Panc1 (cell line): ENCODE data around the gene MRC2. TPM values are rescaled to one million over a fixed set of nuclear protein-coding genes. Genes with fewer than 3 reads are reported as not detected.

ENCODE experiments used
- ATAC-seq: fragments of 200-7000 bp; cut with Tn5 transposase; 2 replicates; pipeline ENCODE4 v1.9.1; 2020; ENCODE audit warnings: mild to moderate bottlenecking, moderate library complexity
- BruUV-seq: library from RNA; stranded (reverse); fragments of 400-500 nt; replicated peaks from 2 replicates; lab custom pipeline; 2021; lab: Mats Ljungman, UMichigan
- CTCF ChIA-PET: fragments of 300-600 bp; sonication (Branson Sonifier 250); formaldehyde crosslinking; loops from one replicate; lab custom pipeline; 2022; ENCODE audit warnings: antibody characterized with exemption; lab: Charles Lee
- POLR2A ChIA-PET: fragments of 300-600 bp; sonication (Branson Sonifier 250); formaldehyde crosslinking; loops from one replicate; lab custom pipeline; 2022; ENCODE audit warnings: antibody characterized with exemption; lab: Charles Lee
- DNase-seq: peaks from one replicate; pipeline ENCODE4 v3.0.0-alpha.2; 2010; ENCODE audit warnings: low read depth, low spot score
- H3K27ac ChIP-seq: 2 replicates; pipeline ENCODE4 v1.5.1; 2011; ENCODE audit warnings: mild to moderate bottlenecking, low read length, inconsistent platforms
- H3K27me3 ChIP-seq: fragments of 200-500 bp; sonication (Bioruptor generic); 2 replicates; pipeline ENCODE4 v1.6.0; 2014; ENCODE audit warnings: low read length, inconsistent platforms; ENCODE audit not compliant: control insufficient read depth, insufficient read depth
- H3K36me3 ChIP-seq: fragments of 200-500 bp; sonication (Bioruptor generic); 2 replicates; pipeline ENCODE4 v1.5.1; 2014; ENCODE audit warnings: inconsistent platforms, mild to moderate bottlenecking, low read length, moderate library complexity; ENCODE audit not compliant: control insufficient read depth, insufficient read depth
- H3K4me1 ChIP-seq: 2 replicates; pipeline ENCODE4 v1.5.1; 2011; ENCODE audit warnings: inconsistent platforms, mild to moderate bottlenecking, low read length, moderate library complexity; ENCODE audit not compliant: control insufficient read depth, insufficient read depth
- H3K4me3 ChIP-seq, 2 experiments: 2 replicates each; pipeline ENCODE4 v1.5.1; 2011 to 2012; ENCODE audit warnings: low read depth in 2 of 2, low read length in 2 of 2, mild to moderate bottlenecking in 2 of 2, inconsistent platforms in 1 of 2, moderate library complexity in 1 of 2
- H3K9me3 ChIP-seq: fragments of 200-500 bp; sonication (Bioruptor generic); 2 replicates; pipeline ENCODE4 v1.5.1; 2014; ENCODE audit warnings: low read depth, mild to moderate bottlenecking, inconsistent platforms, low read length, moderate library complexity; ENCODE audit not compliant: control insufficient read depth, insufficient read depth
- in situ Hi-C: cut with HindIII; loops from 2 replicates; pipeline ENCODE4 v1.10.0; 2016; ENCODE audit warnings: low sequenced_read_pairs, low pct_unique_long_range_greater_than_20kb
- intact Hi-C: fragments of 100-400 bp; cut with micrococcal nuclease; formaldehyde crosslinking; loops from one replicate; pipeline ENCODE4 v1.10.0; 2022; ENCODE audit not compliant: unreplicated experiment
- total RNA-seq: library from RNA; stranded (reverse); gene quantifications from one replicate; pipeline ENCODE4 v1.2.1, GENCODE V29; 2021; ENCODE audit not compliant: unreplicated experiment
- TF ChIP-seq, protein P1 (sequence below): fragments of 450-650 bp; IDR thresholded peaks from 2 replicates; pipeline ENCODE4 v1.5.1; 2017; ENCODE audit warnings: mild to moderate bottlenecking

Gene MRC2
- total RNA-seq, 1 experiment from 2014 or later, result 120 TPM

DNA sequence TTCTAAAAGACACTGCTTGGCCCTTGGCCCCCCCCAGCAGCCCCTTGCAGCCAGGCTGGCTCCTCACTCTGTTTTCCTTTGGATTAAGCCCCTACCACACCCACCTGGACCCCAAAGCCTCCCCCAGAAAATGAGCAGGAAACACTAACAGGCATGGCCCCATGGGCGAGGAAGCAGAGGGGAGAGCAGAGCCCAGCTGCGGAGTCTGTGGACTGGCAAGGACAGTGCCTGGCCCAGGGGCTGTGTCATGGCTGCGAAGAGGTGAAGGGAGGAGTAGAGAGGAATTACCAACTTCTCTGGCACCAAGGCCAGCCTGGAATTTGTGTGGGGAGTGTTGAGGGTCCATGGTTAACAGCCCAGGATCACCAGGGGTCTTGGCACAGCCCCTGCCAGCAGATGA, 47.4 kb downstream of the MRC2 start:
- CTCF ChIA-PET, result no interaction called here

DNA sequence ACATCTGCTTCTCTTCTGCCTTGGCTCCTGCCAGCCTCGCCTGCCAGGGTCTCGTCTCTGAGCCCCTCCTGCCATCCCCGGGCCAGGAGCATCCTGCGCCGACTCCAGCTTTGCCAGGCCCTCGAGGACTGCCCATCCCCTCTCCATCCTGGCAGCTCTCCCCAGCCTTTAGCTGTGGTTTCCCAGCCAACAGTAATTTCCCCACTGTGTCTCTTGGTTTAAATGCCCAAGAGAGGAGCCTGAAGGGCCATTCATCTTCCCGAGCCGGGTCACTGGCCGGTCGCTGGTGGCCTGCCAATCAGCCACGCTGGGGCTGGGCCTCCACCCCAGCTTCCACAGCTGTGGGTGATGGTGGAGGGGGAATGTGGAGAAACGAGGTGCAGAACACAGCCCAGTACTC, 47.8 kb downstream of the MRC2 start:
- CTCF ChIA-PET, result no interaction called here
- no TSS peak for BruUV-seq
- no peak overlapping the region for H3K27ac ChIP-seq
- no peaks in the 10 kb centered on the region for H3K27me3 ChIP-seq
- H3K4me1 ChIP-seq, result no peaks in the 10 kb centered on the region; the same call in 1 of the 2 replicates
- DNase-seq, result no peak
- in situ Hi-C loops (no loop called here), intact Hi-C loops (loop anchor here (10.0 kb wide), 1 partner anchor 730 kb away; no protein-coding TSS in a partner anchor)
- TF ChIP-seq, protein P1, sequence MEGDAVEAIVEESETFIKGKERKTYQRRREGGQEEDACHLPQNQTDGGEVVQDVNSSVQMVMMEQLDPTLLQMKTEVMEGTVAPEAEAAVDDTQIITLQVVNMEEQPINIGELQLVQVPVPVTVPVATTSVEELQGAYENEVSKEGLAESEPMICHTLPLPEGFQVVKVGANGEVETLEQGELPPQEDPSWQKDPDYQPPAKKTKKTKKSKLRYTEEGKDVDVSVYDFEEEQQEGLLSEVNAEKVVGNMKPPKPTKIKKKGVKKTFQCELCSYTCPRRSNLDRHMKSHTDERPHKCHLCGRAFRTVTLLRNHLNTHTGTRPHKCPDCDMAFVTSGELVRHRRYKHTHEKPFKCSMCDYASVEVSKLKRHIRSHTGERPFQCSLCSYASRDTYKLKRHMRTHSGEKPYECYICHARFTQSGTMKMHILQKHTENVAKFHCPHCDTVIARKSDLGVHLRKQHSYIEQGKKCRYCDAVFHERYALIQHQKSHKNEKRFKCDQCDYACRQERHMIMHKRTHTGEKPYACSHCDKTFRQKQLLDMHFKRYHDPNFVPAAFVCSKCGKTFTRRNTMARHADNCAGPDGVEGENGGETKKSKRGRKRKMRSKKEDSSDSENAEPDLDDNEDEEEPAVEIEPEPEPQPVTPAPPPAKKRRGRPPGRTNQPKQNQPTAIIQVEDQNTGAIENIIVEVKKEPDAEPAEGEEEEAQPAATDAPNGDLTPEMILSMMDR, result no peak
- ATAC-seq, result no peak
- no peak overlapping the region for H3K4me3 ChIP-seq
- H3K9me3 ChIP-seq, result no peaks in the 10 kb centered on the region
- H3K36me3 ChIP-seq, result peaks cover 3% of the 10 kb centered on the region
- POLR2A ChIA-PET, result no interaction called here

More for the DNA sequence above, 47.4 kb downstream of the MRC2 start:
- intact Hi-C loops (loop anchor here (10.0 kb wide), 1 partner anchor 730 kb away; no protein-coding TSS in a partner anchor), in situ Hi-C loops (no loop called here)
- POLR2A ChIA-PET, result no interaction called here
- Histone ChIP-seq H3K36me3 (peaks cover 3% of the 10 kb centered on the region), H3K27ac (no peak overlapping the region), H3K27me3 (no peaks in the 10 kb centered on the region), H3K9me3 (no peaks in the 10 kb centered on the region), H3K4me1 (no peaks in the 10 kb centered on the region; the same call in 1 of the 2 replicates), H3K4me3 (no peak overlapping the region)
- ATAC-seq, result no peak
- no peak for DNase-seq
- no TSS peak for BruUV-seq
- TF ChIP-seq, protein P1, result no peak

DNA sequence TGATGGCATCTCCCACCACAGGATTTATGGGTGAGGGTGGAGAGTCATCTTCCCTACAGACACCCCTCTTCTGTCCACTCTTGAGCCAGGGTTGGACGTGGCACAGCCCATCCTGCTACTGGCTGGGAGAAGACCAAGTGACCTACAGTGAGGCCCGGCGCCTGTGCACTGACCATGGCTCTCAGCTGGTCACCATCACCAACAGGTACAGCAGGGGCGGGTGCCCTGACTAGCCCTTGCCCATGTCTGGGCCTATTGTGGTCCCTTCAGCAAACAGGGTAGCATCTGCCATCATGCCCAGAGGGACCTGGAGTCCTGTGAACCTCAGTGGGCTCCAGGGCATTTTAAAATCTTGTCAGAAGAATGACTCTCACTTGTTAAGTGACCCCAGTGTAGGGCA, 48.2 kb downstream of the MRC2 start:
- in situ Hi-C loops, result no loop called here
- ChIA-PET CTCF (no interaction called here), POLR2A (interaction anchor here (0.5 kb wide), 1 partner anchor 191 kb away, joined by 3 read pairs; no protein-coding TSS in a partner anchor)
- TF ChIP-seq, protein P1, result no peak
- Histone ChIP-seq H3K4me1 (no peaks in the 10 kb centered on the region; the same call in 1 of the 2 replicates), H3K27ac (no peak overlapping the region), H3K9me3 (no peaks in the 10 kb centered on the region), H3K27me3 (no peaks in the 10 kb centered on the region), H3K4me3 (no peak overlapping the region), H3K36me3 (peaks cover 3% of the 10 kb centered on the region)
- ATAC-seq (no peak), DNase-seq (no peak)
- BruUV-seq, result no TSS peak
- intact Hi-C loops, result loop anchor here (10.0 kb wide), 1 partner anchor 729 kb away; no protein-coding TSS in a partner anchor
